T-helper 2 cell treated with Interferon-gamma antibody and Interleukin-4, amounts not matched to agents 100 ng/mL and 5 ng/mL, for 36 hours (primary cell): ENCODE measurements around the gene CRTC1. TPM values are rescaled to one million over a fixed set of nuclear protein-coding genes. Genes with fewer than 3 reads are reported as not detected.

Experiments used
- intact Hi-C: fragments of 100-400 bp; cut with micrococcal nuclease; formaldehyde crosslinking; loops from one replicate; pipeline ENCODE4 v1.15.1; 2023
- total RNA-seq: library from RNA; stranded (reverse); gene quantifications from 2 replicates; pipeline ENCODE4 v1.2.3, GENCODE V29; 2022

The CRTC1 gene
- total RNA-seq, 1 donor from 2014 or later: 8.2 TPM

DNA sequence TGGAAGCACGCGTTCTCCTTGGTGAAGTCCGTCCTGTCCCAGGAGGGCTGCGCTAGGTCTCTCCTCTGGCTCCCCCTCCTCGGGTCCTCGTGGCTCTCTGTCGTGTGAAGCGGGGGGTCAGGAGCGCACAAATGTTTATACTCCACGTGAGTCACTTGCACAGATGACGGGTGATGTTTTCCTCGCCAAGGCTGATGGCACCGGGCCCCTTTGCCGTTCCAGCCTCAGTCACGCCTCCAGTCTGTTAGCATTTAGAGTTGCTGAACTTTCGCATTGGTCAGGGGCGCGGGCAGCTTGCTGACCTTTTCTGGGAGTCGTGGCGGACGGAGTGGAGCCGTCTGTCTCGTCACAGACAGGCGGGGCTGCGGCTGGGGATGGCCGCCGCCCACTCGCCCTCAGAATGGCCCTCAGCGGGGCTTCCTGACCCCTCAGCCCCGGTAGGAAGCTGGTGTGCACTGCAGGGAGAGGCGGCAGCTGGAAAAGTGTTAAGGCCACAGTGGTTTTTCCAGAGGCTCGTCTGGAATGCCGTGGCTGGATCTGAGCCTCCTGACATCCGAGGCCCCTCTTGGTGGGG, 32.9 kb upstream of the CRTC1 start:
- intact Hi-C loops: no loop called here

DNA sequence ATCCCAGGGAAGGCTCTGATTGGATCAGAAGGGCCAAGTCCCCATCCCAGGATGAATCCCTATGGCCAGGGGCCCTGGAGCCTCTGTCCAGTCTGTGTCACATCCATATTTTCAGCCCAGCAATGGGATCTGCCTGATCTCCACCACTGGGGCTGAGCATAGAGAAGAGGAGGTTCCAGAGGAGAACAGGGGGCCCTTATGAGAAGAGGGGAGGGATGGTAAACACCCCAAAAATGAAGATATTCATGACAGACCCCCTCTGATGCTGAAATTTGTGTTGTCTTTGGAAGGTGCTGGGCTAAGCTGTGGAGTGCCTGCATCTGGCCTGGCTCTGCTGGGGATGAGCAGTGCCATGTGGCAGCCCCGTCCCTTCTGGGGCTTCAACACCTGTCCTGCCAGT, 32.2 kb upstream of the CRTC1 start:
- intact Hi-C loops: no loop called here

DNA sequence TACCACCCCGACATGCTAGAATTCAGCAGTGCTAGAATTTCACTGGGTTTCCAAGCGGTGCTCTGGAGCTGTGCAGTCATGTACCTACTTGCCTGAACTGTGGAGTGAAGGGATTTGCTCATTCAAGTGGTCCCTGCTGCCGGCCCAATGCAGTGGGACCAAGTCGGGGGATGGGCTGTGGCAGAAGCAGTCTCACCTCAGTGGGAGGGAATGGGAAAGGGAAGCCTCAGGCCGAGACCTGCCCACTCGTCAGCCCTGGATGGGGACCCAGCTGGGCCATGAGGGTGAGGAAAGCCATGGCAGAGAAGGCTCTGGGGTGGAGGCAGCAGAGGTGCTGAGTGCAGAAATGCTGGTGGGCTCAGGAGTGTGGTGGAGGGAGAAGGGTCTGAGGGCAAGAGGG, 31.7 kb upstream of the CRTC1 start:
- intact Hi-C loops: no loop called here

DNA sequence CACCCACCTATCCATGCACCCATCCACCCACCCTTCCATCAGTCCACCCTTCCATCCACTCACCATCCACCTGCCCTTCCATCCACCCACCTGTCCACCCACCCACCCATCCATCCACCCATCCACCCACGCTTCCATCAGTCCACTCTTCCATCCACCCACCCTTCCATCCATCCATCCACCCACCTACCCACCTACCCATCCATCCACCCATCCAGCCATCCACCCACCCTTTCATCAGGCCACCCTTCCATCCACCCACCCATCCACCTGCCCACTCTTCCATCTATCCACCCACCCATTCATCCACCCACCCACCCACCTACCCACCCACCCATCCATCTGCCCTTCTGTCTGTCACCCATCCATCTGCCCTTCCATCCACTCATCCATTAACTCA, 29.6 kb upstream of the CRTC1 start:
- intact Hi-C loops: no loop called here

DNA sequence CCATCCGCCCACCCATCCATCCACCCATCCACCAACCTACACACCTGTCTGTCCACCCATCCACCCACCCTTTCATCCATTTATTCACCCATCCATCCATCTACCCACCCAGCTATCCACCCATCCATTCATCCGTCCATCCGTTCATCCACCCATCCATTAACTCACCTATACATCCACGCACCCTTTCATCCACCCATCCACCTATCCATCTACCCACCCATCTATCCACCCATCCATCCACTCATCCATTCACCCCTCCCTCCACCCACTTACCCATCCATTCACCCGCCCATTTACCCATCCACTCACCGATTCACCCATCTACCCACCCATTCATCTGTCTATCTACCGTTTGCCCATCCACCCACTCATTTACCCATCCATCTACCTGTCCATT, 29.0 kb upstream of the CRTC1 start:
- intact Hi-C loops: no loop called here

DNA sequence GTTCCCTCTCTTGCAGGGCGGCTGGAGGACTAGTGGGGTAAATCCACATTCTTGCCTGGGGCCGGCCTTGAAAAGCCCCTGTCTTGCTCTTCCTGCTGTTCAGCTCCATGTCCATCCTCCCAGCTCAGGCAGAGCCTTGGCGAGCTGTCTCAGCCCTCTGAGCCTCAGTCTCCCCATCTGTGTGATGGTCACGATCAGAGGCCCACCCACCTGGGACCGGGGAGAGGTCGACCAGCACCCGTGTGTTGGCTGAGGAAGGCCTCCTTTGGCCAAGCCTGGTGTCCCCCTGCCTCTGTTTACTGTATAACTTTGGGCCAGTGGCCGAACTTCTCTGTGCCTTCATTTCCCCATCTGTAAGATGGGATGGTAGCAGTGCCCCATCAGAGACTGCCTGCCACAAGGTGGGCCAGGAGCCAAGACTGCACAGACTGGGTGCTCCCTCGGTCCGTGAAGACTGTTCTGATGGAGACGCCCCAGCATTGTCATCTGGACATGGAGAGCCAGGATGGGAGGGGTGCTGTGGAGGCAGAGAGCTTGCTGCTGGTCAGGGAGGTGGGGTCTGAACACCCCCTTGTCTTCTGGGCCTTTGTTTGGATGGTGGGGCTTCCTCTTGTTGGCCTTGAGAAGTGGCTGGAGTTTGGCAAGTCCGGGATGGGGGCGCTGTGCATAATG, 28.2 kb upstream of the CRTC1 start:
- intact Hi-C loops: no loop called here

DNA sequence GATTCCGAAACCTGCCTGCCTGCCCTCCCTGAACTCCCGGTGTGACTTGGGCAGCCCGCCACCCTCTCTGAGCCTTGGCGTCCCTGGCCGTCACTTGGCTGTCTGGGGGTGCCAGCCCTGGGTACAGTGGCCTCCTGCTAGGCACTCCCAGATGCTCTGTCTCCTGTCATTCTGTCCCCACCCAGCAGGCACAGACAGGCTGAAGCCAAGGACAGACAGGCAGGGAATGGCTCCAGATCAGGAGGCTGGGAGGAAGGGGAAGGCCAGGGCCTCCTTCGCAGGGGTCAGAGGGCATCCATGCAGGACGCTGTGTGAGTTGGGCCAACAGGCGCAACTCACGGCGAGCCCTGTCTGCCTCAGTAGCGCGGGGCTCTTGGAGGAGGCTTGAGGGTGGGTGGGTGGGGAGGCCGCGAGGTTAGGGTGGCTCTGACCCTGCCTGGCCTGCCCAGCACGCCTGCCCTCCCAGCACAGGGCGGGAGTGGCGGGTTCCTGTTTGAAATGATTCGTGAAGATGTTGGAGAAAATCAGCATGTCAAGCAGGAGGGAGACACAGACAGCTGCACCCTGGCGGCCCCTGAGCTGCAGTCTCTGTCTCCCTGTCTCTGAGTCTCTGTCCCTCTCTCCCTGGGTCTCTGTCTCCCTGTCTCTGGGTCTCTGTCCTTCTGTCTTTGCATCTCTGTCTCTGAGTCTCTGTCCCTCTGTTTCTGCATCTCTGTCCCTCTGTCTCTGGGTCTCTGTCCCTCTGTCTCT, 27.0 kb upstream of the CRTC1 start:
- intact Hi-C loops: no loop called here

DNA sequence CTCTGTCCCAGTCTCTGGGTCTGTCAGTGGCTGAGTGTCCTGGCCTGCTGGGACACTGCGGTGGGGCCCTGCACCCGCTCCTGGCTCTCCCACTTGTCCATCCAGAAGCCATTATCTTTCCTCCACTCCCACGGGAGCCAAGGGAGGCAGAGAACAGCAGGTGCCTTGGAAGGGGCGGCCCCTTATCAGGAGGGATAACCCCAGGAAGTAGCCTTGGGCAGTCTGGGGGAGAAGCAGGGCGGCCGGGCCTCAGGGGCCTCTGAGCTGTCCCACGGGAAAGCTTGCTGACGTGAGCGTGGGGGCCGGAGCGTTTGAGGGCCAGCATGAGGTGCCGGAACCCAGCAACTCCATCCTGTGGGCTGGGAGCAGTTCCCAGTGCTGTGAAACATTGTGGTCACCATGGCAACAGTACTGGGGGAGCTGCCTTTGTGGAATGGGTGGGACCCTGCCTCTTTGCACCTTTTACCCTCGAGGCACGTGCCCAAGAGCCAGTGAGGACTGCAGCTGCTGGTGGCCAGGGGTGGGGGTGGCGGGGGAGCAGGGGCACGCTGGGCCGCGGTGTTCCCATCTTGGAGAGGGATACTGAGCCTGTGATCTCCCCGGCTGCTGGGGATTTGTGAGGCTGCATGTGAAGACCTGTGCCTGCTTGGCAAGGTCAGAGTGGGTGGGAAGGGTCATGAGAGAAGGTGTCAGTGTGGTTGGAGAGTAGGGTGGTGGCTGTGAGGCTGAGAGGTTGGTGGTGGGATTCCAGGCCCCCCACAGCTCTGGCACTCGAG, 25.7 kb upstream of the CRTC1 start:
- intact Hi-C loops: no loop called here

DNA sequence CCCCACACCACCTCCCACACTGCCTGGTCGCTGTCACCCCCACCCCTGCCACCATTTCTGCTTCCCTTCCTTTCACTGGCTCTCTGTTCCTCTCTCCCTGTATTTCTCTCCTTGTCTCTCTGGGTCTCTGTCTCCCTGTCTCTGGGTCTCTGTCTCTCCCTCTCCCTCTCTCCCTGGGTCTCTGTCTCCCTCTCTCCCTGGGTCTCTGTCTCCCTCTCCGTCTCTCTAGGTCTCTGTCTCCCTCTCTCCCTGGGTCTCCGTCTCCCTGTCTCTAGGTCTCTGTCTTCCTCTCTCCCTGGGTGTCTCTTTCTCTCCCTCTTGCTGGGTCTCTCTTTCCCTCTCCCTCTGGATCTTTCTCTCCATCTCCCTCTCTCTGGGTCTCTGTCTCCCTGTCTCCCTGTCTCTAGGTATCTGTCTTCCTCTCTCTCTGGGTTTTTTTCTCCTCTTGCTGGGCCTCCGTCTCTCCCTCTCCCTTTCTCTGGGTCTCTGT, 25.1 kb upstream of the CRTC1 start:
- intact Hi-C loops: no loop called here

DNA sequence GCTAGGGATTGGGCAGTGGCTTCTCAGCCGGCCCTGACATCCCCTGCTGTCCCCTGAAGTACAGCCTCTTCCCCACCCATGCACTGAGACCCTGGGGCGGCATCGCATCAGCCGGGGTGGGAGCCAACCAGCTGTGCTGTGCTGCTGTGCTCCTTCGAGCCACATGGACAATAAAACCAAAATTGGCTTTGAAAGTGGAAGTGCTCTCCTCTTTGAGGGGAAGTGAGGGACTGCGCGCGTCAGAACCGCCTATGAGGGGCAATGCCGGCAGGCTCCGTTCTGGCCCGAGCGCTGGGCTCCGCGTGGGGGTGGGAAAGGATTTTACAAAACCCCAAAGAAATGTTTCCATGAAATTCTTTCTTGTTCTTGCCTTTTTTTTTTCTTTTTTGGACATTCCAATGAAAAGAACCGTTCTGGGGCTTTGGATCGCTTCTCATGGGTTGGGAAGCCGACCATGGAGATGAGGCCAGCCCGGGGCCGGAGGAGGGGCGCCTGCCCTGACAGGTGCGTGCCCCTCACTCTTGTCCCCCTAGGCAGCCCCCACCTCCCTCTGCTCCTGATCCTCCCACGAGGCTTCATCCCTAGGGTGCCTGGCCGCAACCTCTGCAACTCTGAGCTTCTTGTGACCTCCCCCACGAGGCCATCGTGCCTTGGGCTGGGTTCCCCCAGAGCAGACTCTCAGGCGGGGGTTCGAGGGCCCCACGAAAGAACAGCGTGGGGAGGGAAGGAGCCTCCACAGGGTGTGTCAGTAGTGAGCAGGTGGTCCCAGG, 24.0 kb upstream of the CRTC1 start:
- intact Hi-C loops: no loop called here

DNA sequence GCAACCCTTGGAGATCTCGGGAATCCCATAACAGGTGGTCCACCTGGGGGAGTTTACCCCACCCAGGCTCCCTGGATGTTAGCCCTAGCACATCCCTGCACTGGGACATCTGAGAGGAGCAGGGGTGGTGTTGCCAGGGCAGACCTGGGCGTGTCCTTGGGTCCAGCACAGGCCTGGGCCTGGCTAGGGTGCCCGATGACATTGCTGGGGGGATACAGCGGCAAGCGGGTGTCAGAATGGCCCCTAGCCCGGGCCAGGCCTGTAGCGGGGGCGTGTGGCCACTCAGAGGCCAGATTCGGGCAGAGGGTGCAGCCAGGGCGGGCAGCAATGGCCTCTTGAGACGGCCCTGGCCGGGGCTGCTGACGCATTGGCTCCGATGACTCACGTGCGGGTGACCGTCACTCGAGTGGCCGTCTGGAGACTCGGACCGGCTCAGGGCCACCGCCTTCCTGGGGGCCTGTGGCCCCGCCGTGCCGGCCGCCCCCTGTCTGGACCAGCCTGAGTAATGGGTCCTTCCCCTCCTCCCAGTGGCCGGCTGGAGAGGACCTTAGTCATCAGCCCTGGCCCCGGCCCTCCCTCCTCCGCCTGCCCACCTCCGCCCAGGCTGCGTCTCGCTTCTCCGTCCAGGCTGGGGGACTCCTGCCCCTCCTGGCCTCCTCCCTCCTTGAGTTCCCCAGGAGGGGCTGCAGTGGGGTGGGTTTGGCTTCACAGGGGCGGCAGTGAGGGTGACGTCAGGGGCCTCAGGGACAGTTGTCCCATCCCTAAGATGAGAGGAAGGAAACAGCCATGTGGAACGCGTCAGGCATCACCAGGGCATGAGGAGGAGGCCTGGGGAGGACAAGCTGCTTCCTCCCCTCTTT, 23.2 kb upstream of the CRTC1 start:
- intact Hi-C loops: no loop called here

DNA sequence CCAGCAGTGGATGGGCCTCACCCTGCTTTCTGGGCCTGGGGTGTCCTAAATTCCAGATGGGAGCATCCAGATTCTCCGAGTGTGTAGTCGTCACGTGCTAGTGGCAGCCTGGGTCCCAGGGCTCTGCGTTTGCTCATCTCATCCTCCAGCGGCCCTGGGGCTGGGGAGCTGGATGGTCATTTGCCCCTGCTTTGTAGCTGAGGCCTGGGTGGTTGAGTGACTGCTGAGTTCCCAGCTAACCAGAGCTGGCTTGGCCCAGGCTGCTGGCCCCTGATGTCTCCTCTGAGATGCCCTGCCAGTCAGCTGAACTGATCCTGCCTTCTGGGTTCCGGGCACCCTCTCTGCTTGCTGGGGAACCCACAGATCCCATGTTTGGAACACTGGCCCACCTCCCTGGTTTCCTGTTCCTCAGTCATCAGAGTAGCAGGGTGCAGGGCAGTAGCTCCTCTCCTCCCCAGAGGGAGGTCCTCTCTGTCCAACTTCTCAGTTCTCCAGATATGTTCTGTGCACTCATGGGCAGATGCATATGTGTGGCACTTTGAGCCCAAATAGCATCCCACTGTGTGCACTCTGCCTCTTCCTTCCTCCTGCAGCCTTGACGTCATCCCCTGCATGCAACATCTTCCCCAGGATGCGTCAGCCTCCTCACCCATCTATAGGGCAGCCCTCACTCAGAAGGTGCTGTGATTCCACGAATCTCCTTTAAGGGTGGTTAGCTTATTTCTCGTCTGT, 22.4 kb upstream of the CRTC1 start:
- intact Hi-C loops: no loop called here

DNA sequence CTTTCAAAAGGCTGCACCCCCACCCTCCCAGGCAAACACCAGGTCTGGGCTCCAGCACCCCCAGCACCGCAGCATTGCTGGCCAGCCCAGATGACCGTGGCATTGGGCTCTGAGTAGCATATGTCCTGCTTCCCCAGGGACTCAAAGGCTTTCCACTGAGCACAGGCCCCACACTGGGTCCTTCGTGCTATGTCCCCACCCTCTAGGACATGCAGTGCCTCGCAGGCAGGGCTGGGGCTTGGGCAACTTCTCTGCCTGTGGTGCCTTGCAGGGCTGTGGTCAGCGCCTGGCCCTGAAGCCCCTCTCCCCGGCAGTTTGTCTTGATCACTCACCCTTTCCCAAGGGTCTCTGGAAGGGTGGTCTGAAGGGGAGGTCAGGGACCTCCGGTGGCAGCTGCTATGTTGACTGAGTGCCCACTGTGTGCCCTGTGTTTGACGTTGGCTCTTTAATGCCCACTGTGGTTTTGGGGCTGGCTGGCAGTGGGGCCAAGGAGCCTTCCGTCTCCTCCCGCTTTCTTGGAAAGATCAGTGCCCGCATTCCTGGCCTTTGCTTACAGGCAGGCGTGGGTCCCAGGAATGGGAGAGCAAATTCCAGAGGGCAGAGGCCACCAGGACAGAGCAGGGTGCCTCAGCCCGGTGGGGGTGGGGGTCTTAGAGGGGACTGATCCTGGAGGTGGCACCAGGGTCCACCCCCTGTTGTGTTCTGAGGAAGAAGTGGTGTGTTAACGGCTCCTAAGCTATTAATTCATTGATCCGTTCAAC, 20.3 kb upstream of the CRTC1 start:
- intact Hi-C loops: no loop called here

DNA sequence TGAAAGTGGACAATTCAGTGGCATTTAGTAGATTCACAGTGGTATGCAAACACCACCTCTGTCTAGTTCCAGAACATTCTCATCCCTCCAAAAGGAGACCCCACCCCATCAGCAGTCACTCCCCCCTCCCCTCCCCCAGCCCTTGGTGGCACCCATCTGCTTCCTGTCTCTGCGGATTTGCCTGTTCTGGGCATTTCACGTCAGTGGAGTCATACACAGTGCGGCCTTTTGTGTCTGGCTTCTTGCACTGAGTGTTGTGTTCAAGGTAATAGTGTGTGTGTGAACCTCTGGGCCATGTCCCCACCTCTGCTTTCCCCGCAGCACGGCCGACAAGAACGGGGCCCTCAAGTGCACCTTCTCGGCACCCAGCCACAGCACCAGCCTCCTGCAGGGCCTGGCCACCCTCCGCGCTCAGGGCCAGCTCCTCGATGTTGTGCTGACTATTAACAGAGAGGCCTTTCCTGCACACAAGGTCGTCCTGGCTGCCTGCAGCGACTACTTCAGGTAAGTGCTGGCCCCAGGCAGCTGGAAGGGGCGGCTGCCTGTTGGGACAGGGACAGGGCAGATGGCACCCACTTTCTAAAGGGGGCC, 19.4 kb upstream of the CRTC1 start:
- intact Hi-C loops: no loop called here

DNA sequence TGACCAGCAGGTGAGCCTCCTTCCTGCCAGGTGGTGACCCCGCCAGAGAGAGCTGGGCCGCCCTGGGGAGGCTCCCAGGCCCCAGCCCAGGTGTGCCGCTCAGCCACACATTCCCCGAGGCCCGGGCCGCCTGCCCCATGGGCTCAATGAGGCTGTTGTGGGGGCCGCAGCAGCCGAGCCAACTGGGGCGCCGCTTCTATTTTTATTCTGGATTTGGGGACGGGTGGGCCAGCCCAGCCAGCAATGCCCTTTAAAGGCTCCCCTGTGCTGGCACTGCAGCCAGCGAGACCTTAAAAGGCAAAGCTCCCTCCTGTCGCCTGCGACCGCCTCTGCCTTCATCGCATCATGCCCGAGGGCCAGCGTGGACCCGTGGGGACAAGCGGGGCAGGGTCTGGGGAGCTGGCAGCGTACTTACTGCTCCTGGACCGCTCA, 17.7 kb upstream of the CRTC1 start:
- intact Hi-C loops: no loop called here

DNA sequence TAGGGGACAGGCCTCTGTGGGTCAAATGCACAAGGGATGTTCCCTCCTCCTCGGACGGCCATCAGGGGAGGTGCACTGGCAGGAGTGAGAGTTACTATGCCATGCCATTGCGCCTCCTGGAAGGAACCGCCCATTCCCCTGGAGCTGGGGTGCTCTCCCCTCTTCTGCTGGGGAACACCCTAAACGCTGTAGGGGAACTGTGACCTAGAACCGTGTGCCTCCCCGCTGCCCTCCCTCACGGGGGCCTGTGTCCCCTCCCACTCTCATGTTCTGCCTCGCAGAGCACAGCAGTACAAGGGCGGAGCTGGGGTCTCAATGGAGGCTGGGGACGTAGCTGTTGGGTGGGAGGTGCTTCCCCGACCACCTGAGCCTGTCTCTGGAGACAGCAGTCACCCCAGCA, 17.2 kb upstream of the CRTC1 start:
- intact Hi-C loops: no loop called here

DNA sequence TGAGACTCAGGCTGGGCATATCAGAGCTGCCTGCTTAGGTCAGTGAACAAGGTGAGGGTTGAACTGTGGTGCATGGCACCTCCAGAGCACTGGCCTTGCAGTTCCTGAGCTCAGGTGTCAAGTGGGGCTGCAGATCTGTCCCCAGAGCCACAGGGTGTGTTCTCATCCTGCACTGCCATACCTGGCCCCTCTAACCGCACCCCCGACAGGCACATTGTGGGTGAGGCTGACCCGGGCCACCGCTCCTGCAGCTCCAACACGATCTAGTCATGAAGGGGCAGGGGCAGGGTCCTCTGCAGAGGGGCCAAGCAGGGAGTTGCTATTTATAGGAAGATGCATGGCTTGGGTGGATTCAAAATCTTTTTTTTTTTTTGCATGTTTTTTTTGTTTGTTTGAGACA, 16.7 kb upstream of the CRTC1 start:
- intact Hi-C loops: no loop called here

DNA sequence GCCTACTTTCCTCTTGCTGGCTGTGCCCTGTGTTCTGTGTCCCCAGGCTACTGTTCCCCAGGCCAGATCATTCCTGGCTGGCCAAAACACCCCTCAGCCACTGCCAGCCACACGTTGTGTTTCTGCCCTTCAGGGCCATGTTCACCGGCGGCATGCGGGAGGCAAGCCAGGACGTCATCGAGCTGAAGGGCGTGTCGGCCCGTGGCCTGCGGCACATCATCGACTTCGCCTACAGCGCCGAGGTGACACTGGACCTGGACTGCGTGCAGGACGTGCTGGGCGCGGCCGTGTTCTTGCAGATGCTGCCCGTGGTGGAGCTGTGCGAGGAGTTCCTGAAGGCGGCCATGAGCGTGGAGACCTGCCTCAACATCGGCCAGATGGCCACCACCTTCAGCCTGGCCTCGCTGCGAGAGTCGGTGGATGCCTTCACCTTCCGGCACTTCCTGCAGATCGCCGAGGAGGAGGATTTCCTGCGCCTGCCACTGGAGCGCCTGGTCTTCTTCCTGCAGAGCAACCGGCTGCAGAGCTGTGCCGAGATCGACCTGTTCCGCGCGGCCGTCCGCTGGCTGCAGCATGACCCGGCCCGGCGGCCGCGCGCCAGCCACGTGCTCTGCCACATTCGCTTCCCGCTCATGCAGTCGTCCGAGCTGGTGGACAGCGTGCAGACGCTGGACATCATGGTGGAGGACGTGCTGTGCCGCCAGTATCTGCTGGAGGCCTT, 15.8 kb upstream of the CRTC1 start:
- intact Hi-C loops: no loop called here
